ENCODE data around the gene R3HDM2. TPM values are rescaled to one million over a fixed set of nuclear protein-coding genes. Genes with fewer than 3 reads are reported as not detected.
A peak's percentile ranks its signal among the peaks of the same experiment; 100 is the strongest.

The R3HDM2 gene
- total and polyA plus RNA-seq, 2 of the 13 experiments (the other 11 are each of a cell fraction or from before 2014, with no cell fraction given): 11.1 to 23.5 TPM

GRCh38 chr12:57215668-57216013, 215.2 kb downstream of the R3HDM2 start:
- peak overlapping the region in 1 of 3 experiments; percentile 59; a peak in 1 of 6 replicates for H3K4me3 ChIP-seq (replicated peaks in 1 of 3; ENCODE audit: insufficient read depth in 1 of 3, low read depth in 2 of 3, low read length in 3 of 3)
- peaks cover 10 to 20% of the 10 kb centered on the region in 2 experiments; a peak in 4 of 5 replicates for H3K36me3 ChIP-seq (replicated peaks in 1 of 2; ENCODE audit: control insufficient read depth in 1 of 2, insufficient read depth in 2 of 2, low read length in 2 of 2)
- FAIRE-seq: no peak
- H3K4me2 ChIP-seq (ENCODE audit: low read depth, low read length): 0 out of 2 replicates have a peak overlapping the region, but pooled peaks have one; percentile 66
- ChIA-PET POLR2A (interaction anchor here (1.6 kb wide), 1 partner anchor 14 kb away, joined by 10 read pairs; the partner anchor contains the start of gene SHMT2), CTCF (ENCODE audit: low intra/inter-chr PET ratio, low total read pairs) (interaction anchor here (3.2 to 9.8 kb wide), 2 partner anchors 9 to 24 kb away, joined by 8 to 308 read pairs; a partner anchor contains a TSS)
- peaks cover 9% of the 10 kb centered on the region; the same call in 1 of the 2 replicates for H4K20me1 ChIP-seq (ENCODE audit: insufficient read depth, low read length)
- ATAC-seq: peak; percentile 8
- H3K4me1 ChIP-seq (ENCODE audit: insufficient read depth, low read length): peaks cover 37% of the 10 kb centered on the region
- peaks cover 17 to 54% of the 10 kb centered on the region in 2 experiments for H3K27me3 ChIP-seq (ENCODE audit: control insufficient read depth in 1 of 2, insufficient read depth in 2 of 2, low read length in 2 of 2)
- WGBS (ENCODE audit: low lambda C conversion rate): 16% methylated on average over 6 of the region's 7 CpGs
- BruUV-seq (replicated peaks): no TSS peak
- TF ChIP-seq ZNF646 (CRISPR knock-in tag; IDR thresholded peaks at IDR 0.05) (no peak), TOPORS (CRISPR knock-in tag; IDR thresholded peaks at IDR 0.05) (no peak), ZNF263 (CRISPR knock-in tag; IDR thresholded peaks at IDR 0.05) (0 out of 2 replicates have a peak, but pooled peaks have one; percentile 10), RFXANK (CRISPR knock-in tag; IDR thresholded peaks at IDR 0.05) (peak; percentile 88; the same call in 1 of the 2 replicates), RFX5 (IDR thresholded peaks at IDR 0.05; ENCODE audit: low read depth, low read length) (peak; percentile 97), ZFP90 (CRISPR knock-in tag; IDR thresholded peaks at IDR 0.05; ENCODE audit: borderline replicate concordance) (no peak), RFXAP (CRISPR knock-in tag; IDR thresholded peaks at IDR 0.05; ENCODE audit: borderline replicate concordance) (0 out of 2 replicates have a peak, but pooled peaks have one; percentile 54), ZNF589 (CRISPR knock-in tag; conservative IDR thresholded peaks at IDR 0.05) (0 out of 2 replicates have a peak, but pooled peaks have one; percentile 9)
- no peaks in the 10 kb centered on the region for H3K79me2 ChIP-seq (ENCODE audit: insufficient read depth, low read length)
- no peak overlapping the region for H3K9ac ChIP-seq (ENCODE audit: insufficient read depth, low read depth, low read length)
- intact Hi-C loops (cut with micrococcal nuclease; ENCODE audit: unreplicated experiment) (no loop called here), in situ Hi-C loops (cut with HindIII; ENCODE audit: extremely low pct_ligation_motif_present, low pct_unique_long_range_greater_than_20kb) (no loop called here)
- no peaks in the 10 kb centered on the region for H3K9me3 ChIP-seq (ENCODE audit: low read length)
- no peak overlapping the region for H3K27ac ChIP-seq (ENCODE audit: extremely low read length, insufficient read depth, low read length)
- DNase-seq (ENCODE audit: low spot score): no peak
- no peak overlapping the region for H2AFZ ChIP-seq (ENCODE audit: low read length)
